Lower leg skin (tissue), 3 donors: Measurements from ENCODE around the gene B4GALNT3.

ENCODE experiments used
- POLR2A ChIP-seq, 2 donors: fragments of 450-650 bp; IDR thresholded peaks; one replicate each; pipeline ENCODE4 v1.6.1; 2016 to 2017; ENCODE audit warnings: antibody characterized with exemption in 2 of 2, mild to moderate bottlenecking in 1 of 2, moderate library complexity in 1 of 2
- TF ChIP-seq, protein P1 (sequence below), 3 donors: fragments of 450-650 bp; IDR thresholded peaks; one replicate each; pipeline ENCODE4 v1.5.1; 2016; ENCODE audit warnings: antibody characterized with exemption in 3 of 3, mild to moderate bottlenecking in 3 of 3, moderate library complexity in 2 of 3

DNA sequence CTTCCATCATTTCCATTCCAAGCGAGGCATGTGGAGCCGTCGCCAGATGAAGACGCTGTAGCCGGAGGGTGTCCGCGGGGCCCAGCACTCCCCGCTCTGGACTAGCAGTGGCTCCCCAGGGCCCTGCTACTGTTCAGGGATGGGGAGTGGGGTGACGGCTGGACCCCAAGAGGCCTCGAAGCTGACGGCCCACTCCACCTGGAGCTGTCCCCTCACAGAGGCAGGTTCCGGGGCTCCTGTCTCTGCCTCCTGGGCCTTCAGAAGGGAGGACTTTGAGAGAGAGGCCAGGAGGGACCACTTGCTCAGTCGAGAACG is 101.6 kb downstream of the B4GALNT3 start:
- TF ChIP-seq, protein P1, sequence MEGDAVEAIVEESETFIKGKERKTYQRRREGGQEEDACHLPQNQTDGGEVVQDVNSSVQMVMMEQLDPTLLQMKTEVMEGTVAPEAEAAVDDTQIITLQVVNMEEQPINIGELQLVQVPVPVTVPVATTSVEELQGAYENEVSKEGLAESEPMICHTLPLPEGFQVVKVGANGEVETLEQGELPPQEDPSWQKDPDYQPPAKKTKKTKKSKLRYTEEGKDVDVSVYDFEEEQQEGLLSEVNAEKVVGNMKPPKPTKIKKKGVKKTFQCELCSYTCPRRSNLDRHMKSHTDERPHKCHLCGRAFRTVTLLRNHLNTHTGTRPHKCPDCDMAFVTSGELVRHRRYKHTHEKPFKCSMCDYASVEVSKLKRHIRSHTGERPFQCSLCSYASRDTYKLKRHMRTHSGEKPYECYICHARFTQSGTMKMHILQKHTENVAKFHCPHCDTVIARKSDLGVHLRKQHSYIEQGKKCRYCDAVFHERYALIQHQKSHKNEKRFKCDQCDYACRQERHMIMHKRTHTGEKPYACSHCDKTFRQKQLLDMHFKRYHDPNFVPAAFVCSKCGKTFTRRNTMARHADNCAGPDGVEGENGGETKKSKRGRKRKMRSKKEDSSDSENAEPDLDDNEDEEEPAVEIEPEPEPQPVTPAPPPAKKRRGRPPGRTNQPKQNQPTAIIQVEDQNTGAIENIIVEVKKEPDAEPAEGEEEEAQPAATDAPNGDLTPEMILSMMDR (IDR thresholded peaks at IDR 0.05), result no peak
- no peak for TF ChIP-seq POLR2A (IDR thresholded peaks at IDR 0.05)
